Erythroblast (primary cell): ENCODE measurements around the gene CFAP46.

Experiments used
- GATA1 ChIP-seq: IDR thresholded peaks from 2 replicates; pipeline ENCODE4 v1.6.1; 2011; ENCODE audit warnings: low read depth, mild to moderate bottlenecking, control low read depth, low read length, moderate library complexity
- POLR2A ChIP-seq: IDR thresholded peaks from 2 replicates; pipeline ENCODE4 v1.6.1; 2011; ENCODE audit warnings: mild to moderate bottlenecking, low read length

DNA sequence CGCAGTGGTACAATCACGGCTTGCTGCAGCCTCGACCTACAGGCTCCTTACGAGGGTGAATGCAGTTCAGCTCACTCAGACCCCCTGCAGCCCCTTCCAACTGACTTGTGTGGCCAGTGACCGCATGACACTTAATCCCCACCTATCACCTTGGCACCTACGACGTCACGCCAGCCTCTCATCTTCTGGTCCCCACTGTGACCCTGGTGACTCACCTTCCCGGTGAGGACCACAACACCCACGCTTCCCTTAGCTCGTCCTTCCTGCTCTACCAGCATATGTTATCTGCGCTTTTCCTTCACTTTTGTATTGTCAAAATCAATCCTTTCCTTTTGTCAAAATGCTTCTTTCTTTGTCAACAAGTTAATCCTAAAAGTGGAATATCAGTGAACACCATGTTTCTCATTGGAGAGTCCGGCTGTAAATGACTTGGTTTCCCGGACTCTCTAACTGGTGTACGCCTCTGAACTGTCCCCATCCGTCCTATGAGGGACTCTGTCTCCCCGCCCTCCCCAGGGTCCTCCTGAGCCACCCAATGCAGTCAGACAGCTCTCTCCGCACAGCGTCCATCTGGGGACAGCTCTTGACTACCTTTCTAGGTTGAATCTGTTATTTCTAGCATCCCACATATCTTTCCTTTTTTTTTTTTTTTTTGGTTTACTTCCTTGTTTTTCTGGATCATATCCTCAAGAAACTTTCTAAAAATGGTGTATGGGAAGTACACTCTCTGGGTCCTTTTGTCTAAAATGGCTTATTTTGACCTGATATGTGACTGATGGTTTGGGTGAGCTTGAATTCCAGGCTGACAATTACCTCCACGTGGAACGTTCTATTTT lies 37.3 kb downstream of the CFAP46 start:
- TF ChIP-seq POLR2A (no peak), GATA1 (no peak)
